ENCODE data around the gene MTFP1.

DNA sequence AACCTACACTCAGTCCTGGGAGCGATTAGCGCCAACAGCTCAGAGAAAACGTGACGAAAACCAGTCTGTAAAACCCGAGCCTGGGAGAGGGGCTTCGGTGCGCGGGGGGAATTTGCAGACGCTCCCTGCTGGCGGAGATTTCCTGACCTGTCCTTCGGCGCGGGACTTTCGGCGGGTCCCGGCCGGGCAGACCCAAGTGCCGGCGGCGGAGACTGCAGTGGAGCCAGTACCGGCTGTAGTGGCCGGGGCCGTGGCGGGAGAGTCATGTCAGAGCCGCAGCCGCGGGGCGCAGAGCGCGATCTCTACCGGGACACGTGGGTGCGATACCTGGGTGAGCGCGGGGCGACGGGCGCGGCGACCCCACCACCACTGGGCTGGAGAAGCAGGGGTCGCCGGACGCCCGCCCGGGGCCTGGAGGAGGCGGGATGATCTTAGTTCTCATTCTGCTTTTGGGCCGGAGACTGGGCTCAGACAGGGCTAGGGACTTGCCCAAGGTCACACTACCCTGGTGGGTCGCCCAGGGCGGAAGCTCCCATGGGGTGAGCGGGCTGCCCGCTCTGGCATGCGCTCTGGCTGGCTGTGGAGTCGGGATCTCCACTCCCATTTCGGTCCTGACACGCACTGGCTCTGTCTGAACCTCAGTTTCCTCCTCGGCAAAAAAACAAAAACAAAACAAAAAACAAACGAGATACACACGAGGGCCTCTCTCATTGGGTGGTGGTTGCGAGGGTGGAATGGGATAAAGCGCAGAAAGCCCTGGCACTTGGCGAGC is at the start of gene MTFP1:
- TF ChIP-seq, protein P1, sequence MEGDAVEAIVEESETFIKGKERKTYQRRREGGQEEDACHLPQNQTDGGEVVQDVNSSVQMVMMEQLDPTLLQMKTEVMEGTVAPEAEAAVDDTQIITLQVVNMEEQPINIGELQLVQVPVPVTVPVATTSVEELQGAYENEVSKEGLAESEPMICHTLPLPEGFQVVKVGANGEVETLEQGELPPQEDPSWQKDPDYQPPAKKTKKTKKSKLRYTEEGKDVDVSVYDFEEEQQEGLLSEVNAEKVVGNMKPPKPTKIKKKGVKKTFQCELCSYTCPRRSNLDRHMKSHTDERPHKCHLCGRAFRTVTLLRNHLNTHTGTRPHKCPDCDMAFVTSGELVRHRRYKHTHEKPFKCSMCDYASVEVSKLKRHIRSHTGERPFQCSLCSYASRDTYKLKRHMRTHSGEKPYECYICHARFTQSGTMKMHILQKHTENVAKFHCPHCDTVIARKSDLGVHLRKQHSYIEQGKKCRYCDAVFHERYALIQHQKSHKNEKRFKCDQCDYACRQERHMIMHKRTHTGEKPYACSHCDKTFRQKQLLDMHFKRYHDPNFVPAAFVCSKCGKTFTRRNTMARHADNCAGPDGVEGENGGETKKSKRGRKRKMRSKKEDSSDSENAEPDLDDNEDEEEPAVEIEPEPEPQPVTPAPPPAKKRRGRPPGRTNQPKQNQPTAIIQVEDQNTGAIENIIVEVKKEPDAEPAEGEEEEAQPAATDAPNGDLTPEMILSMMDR (IDR thresholded peaks at IDR 0.05): no peak
- TF ChIP-seq POLR2A (IDR thresholded peaks at IDR 0.05): peak; percentile 33 to 56 (median 48)
